Measurements from ENCODE around the gene PREB. TPM values are rescaled to one million over a fixed set of nuclear protein-coding genes. Genes with fewer than 3 reads are reported as not detected.

Gene PREB
- total RNA-seq, 1 experiment from 2014 or later: 35.7 TPM

DNA sequence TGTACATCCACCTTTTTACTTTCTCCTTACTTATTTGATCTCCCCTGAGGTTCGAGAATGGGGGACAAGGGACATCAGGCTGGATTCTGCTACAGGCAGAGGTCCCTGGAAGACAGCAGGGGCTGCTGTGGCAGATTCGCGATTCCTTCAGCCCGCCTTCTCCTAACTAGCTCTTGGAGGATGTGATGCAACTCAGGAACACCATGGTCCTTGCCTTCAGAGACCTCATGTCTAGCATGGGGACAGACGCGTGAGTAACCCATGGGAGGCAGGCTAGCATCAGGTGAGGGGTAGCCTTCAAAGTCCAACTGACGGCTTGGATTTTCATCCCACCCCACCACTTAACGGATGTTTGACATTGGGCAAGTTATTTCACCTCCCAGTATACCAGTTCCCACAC is 13.5 kb upstream of the PREB start:
- DNase-seq: no peak
- Histone ChIP-seq H3F3A (ENCODE audit: insufficient read depth, low read depth) (peaks cover 2% of the 10 kb centered on the region; the same call in 1 of the 2 replicates), H3K9me2 (ENCODE audit: insufficient read depth) (no peaks in the 10 kb centered on the region), H3K36me3 (ENCODE audit: low read depth) (no peaks in the 10 kb centered on the region), H3K4me1 (replicated peaks; ENCODE audit: insufficient read depth) (no peaks in the 10 kb centered on the region), H3K9me3 (ENCODE audit: insufficient read depth, low read depth) (no peaks in the 10 kb centered on the region), H2AFZ (no peak overlapping the region), H3K79me2 (ENCODE audit: low read depth) (no peaks in the 10 kb centered on the region), H4K20me1 (ENCODE audit: insufficient read depth) (no peaks in the 10 kb centered on the region), H3K4me2 (no peak overlapping the region), H3K27ac (no peak overlapping the region), H3K4me3 (no peak overlapping the region), H3K27me3 (ENCODE audit: insufficient read depth, low read depth) (no peaks in the 10 kb centered on the region)
- ChIA-PET POLR2A (ENCODE audit: unreplicated experiment) (no interaction called here), CTCF (no interaction called here)
- no TSS peak for BruUV-seq (replicated peaks)
- intact Hi-C loops (cut with micrococcal nuclease; ENCODE audit: unreplicated experiment): no loop called here
- no peak for TF ChIP-seq EZH2 (IDR thresholded peaks at IDR 0.05; ENCODE audit: low read depth)
- TF ChIP-seq, protein P1, sequence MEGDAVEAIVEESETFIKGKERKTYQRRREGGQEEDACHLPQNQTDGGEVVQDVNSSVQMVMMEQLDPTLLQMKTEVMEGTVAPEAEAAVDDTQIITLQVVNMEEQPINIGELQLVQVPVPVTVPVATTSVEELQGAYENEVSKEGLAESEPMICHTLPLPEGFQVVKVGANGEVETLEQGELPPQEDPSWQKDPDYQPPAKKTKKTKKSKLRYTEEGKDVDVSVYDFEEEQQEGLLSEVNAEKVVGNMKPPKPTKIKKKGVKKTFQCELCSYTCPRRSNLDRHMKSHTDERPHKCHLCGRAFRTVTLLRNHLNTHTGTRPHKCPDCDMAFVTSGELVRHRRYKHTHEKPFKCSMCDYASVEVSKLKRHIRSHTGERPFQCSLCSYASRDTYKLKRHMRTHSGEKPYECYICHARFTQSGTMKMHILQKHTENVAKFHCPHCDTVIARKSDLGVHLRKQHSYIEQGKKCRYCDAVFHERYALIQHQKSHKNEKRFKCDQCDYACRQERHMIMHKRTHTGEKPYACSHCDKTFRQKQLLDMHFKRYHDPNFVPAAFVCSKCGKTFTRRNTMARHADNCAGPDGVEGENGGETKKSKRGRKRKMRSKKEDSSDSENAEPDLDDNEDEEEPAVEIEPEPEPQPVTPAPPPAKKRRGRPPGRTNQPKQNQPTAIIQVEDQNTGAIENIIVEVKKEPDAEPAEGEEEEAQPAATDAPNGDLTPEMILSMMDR (conservative IDR thresholded peaks at IDR 0.05): no peak

DNA sequence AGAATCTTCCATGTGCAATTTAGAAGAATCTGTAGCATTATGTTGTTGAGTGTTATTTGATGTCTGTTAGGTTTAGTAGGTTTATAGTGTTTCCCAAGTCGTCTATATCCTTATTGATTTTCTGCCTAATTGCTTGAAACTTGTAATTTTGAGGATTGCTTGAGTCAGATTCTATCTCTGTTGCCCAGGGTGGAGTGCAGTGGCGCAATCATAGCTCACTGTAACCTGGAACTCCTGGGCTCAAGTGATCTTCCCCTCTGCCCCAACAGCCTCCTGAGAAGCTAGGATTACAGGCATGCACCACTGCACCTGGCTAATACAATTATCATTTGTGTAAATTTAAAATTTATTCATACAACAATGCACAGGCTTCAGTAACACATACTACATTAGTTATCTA is 11.2 kb upstream of the PREB start:
- CTCF ChIA-PET: no interaction called here
- no peaks in the 10 kb centered on the region for H3K9me3 ChIP-seq (ENCODE audit: insufficient read depth, low read depth)
- intact Hi-C loops (cut with micrococcal nuclease; ENCODE audit: unreplicated experiment): no loop called here
- no TSS peak for BruUV-seq (replicated peaks)
- H3F3A ChIP-seq (ENCODE audit: insufficient read depth, low read depth): no peaks in the 10 kb centered on the region; the same call in 1 of the 2 replicates
- no peaks in the 10 kb centered on the region for H3K36me3 ChIP-seq (ENCODE audit: low read depth)
- no peaks in the 10 kb centered on the region for H4K20me1 ChIP-seq (ENCODE audit: insufficient read depth)
- H3K27ac ChIP-seq: no peak overlapping the region
- no peak overlapping the region for H2AFZ ChIP-seq
- no peaks in the 10 kb centered on the region for H3K4me1 ChIP-seq (replicated peaks; ENCODE audit: insufficient read depth)
- no peaks in the 10 kb centered on the region for H3K9me2 ChIP-seq (ENCODE audit: insufficient read depth)
- peaks cover 9% of the 10 kb centered on the region for H3K27me3 ChIP-seq (ENCODE audit: insufficient read depth, low read depth)
- no peak overlapping the region for H3K4me2 ChIP-seq
- no peak for DNase-seq
- H3K79me2 ChIP-seq (ENCODE audit: low read depth): no peaks in the 10 kb centered on the region
- POLR2A ChIA-PET (ENCODE audit: unreplicated experiment): no interaction called here
- no peak for TF ChIP-seq EZH2 (IDR thresholded peaks at IDR 0.05; ENCODE audit: low read depth)
- TF ChIP-seq, protein P1 (conservative IDR thresholded peaks at IDR 0.05): no peak
- no peak overlapping the region for H3K4me3 ChIP-seq

DNA sequence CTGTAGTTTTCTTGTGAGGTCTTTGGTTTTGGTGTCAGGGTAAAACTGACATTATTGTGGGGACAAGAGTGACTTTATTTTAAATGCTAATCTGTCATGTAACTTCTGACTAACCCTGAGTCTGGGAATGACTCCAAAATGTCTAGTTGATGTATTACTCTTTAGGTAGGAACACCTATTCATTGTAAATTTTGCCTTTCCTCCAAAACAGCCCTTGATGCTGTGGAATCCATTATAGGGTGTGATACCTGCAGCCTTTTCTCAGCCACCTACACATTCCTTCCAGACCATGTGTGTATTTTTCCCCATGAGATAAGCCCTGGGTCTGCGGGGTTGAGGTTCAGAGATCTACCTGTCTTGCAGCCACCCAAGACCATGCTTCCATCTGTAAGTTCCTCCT is 8.8 kb upstream of the PREB start:
- Histone ChIP-seq H2AFZ (no peak overlapping the region), H3F3A (ENCODE audit: insufficient read depth, low read depth) (no peaks in the 10 kb centered on the region; the same call in 1 of the 2 replicates), H3K4me2 (no peak overlapping the region), H3K27ac (no peak overlapping the region), H3K27me3 (ENCODE audit: insufficient read depth, low read depth) (peaks cover 13% of the 10 kb centered on the region), H3K4me3 (no peak overlapping the region), H3K9me3 (ENCODE audit: insufficient read depth, low read depth) (no peaks in the 10 kb centered on the region), H3K79me2 (ENCODE audit: low read depth) (no peaks in the 10 kb centered on the region), H3K4me1 (replicated peaks; ENCODE audit: insufficient read depth) (no peaks in the 10 kb centered on the region), H3K9me2 (ENCODE audit: insufficient read depth) (no peaks in the 10 kb centered on the region), H4K20me1 (ENCODE audit: insufficient read depth) (no peaks in the 10 kb centered on the region), H3K36me3 (ENCODE audit: low read depth) (no peaks in the 10 kb centered on the region)
- intact Hi-C loops (cut with micrococcal nuclease; ENCODE audit: unreplicated experiment): no loop called here
- POLR2A ChIA-PET (ENCODE audit: unreplicated experiment): no interaction called here
- DNase-seq: peak; percentile 13 to 63
- BruUV-seq (replicated peaks): no TSS peak
- CTCF ChIA-PET: interaction anchor here (0.6 kb wide), 1 partner anchor 103 kb away, joined by 4 read pairs; no protein-coding TSS in a partner anchor
- no peak for TF ChIP-seq EZH2 (IDR thresholded peaks at IDR 0.05; ENCODE audit: low read depth)
- TF ChIP-seq, protein P1 (conservative IDR thresholded peaks at IDR 0.05): no peak
